Erythroblast (primary cell): ENCODE data around the gene LRRK2.

Experiments
- GATA1 ChIP-seq: IDR thresholded peaks from 2 replicates; pipeline ENCODE4 v1.6.1; 2011; ENCODE audit warnings: low read depth, mild to moderate bottlenecking, control low read depth, low read length, moderate library complexity
- POLR2A ChIP-seq: IDR thresholded peaks from 2 replicates; pipeline ENCODE4 v1.6.1; 2011; ENCODE audit warnings: mild to moderate bottlenecking, low read length

GRCh38 chr12:40343124-40343523 lies 118.3 kb downstream of the LRRK2 start:
- TF ChIP-seq POLR2A (no peak), GATA1 (no peak)
